ENCODE data around the gene KRTAP10-11.

GRCh38 chr21:44654576-44655175, 8.5 kb downstream of the KRTAP10-11 start, which contains the start of gene KRTAP12-4:
- TF ChIP-seq POLR2A (IDR thresholded peaks at IDR 0.05) (no peak), CTCF (IDR thresholded peaks at IDR 0.05) (no peak)
